Naive thymus-derived CD4-positive, alpha-beta T cell (primary cell): ENCODE results near the gene AMIGO2. TPM values are rescaled to one million over a fixed set of nuclear protein-coding genes. Genes with fewer than 3 reads are reported as not detected.
A peak's percentile ranks its signal among the peaks of the same experiment; 100 is the strongest.

Experiments used
- ATAC-seq: fragments of 150-1000 bp; cut with Tn5 transposase; 2 replicates; pipeline ENCODE4 v1.10.0; 2021; ENCODE audit warnings: mild to moderate bottlenecking, moderate library complexity
- CTCF ChIA-PET: fragments of 350-600 bp; sonication (Branson Sonifier 250); formaldehyde crosslinking; loops from one replicate; lab custom pipeline; 2021; ENCODE audit warnings: antibody characterized with exemption; lab: Charles Lee
- POLR2A ChIA-PET: fragments of 350-600 bp; sonication (Branson Sonifier 250); formaldehyde crosslinking; loops from one replicate; lab custom pipeline; 2021; ENCODE audit warnings: antibody characterized with exemption, inconsistent platforms; lab: Charles Lee
- DNase-seq, 9 donors: peaks; one replicate each; pipeline versions ENCODE4 v3.0.0 to v3.0.0-alpha.2; 2020 to 2022; ENCODE audit warnings: mixed read lengths in 1 of 9
- H3K27ac ChIP-seq: one replicate; pipeline ENCODE4 v1.7.0; 2013; ENCODE audit warnings: mild to moderate bottlenecking, low read depth, low read length, moderate library complexity
- H3K27me3 ChIP-seq, 2 donors: one replicate each; pipeline ENCODE4 v1.7.0; 2013; ENCODE audit warnings: low read length in 2 of 2, mild to moderate bottlenecking in 2 of 2, moderate library complexity in 2 of 2; ENCODE audit not compliant: control insufficient read depth in 2 of 2, insufficient read depth in 2 of 2
- H3K36me3 ChIP-seq, 3 experiments: 1 replicate in 2 of 3; 2 replicates in 1 of 3; pipeline ENCODE4 v1.7.0; 2013; ENCODE audit warnings: low read length in 3 of 3, mild to moderate bottlenecking in 3 of 3, moderate library complexity in 1 of 3; ENCODE audit not compliant: insufficient read depth in 3 of 3, control insufficient read depth in 2 of 3
- H3K4me1 ChIP-seq, 2 donors: one replicate each; pipeline ENCODE4 v1.7.0; 2013; ENCODE audit warnings: low read length in 2 of 2, mild to moderate bottlenecking in 2 of 2, moderate library complexity in 1 of 2; ENCODE audit not compliant: control insufficient read depth in 2 of 2, insufficient read depth in 2 of 2
- H3K4me3 ChIP-seq: 2 replicates; pipeline ENCODE4 v1.7.0; 2013; ENCODE audit warnings: mild to moderate bottlenecking, low read length
- H3K9me3 ChIP-seq, 3 experiments: 1 replicate in 2 of 3; 2 replicates in 1 of 3; pipeline ENCODE4 v1.7.0; 2013; ENCODE audit warnings: low read length in 3 of 3; ENCODE audit not compliant: control insufficient read depth in 2 of 3
- H3K27ac Mint-ChIP-seq, 9 donors: one replicate each; pipeline ENCODE4 v1.8.0; 2020 to 2022; ENCODE audit warnings: mixed read lengths in 9 of 9, mild to moderate bottlenecking in 8 of 9, moderate library complexity in 5 of 9, inconsistent platforms in 2 of 9
- H3K27me3 Mint-ChIP-seq, 5 donors: one replicate each; pipeline ENCODE4 v1.8.0; 2021 to 2022; ENCODE audit warnings: mixed read lengths in 5 of 5, mild to moderate bottlenecking in 1 of 5
- H3K36me3 Mint-ChIP-seq, 5 donors: one replicate each; pipeline ENCODE4 v1.8.0; 2020 to 2022; ENCODE audit warnings: mixed read lengths in 5 of 5, mild to moderate bottlenecking in 3 of 5, inconsistent platforms in 1 of 5
- H3K4me1 Mint-ChIP-seq, 7 donors: one replicate each; pipeline ENCODE4 v1.8.0; 2020 to 2022; ENCODE audit warnings: mixed read lengths in 7 of 7, mild to moderate bottlenecking in 3 of 7, inconsistent platforms in 1 of 7
- H3K4me3 Mint-ChIP-seq, 10 donors: one replicate each; pipeline ENCODE4 v1.8.0; 2020 to 2022; ENCODE audit warnings: mild to moderate bottlenecking in 10 of 10, mixed read lengths in 10 of 10, moderate library complexity in 6 of 10, inconsistent platforms in 2 of 10
- H3K9me3 Mint-ChIP-seq, 11 donors: one replicate each; pipeline ENCODE4 v1.8.0; 2020 to 2022; ENCODE audit warnings: mixed read lengths in 11 of 11, mild to moderate bottlenecking in 4 of 11, inconsistent platforms in 1 of 11, moderate library complexity in 1 of 11
- intact Hi-C, 2 donors: fragments of 100-400 bp; cut with micrococcal nuclease; formaldehyde crosslinking; loops; one replicate each; pipeline ENCODE4 v1.15.1; 2023
- polyA plus RNA-seq, 2 donors: library from polyadenylated mRNA; unstranded; fragments of 300-500 nt; fragmentation: Illumina TruSeq; gene quantifications; one replicate each; pipeline ENCODE4 v1.2.3, GENCODE V29; 2021
- total RNA-seq, 6 experiments: library from RNA in 5 of 6; stranded (reverse) in 5 of 6; gene quantifications; 1 replicate in 5 of 6; 2 replicates in 1 of 6; pipeline ENCODE4 v1.2.3 and lab custom pipeline; 2021 to 2026

AMIGO2 gene
- total and polyA plus RNA-seq, 7 experiments from 2014 or later = 6.8 to 30.4 (median 13.4) TPM

DNA sequence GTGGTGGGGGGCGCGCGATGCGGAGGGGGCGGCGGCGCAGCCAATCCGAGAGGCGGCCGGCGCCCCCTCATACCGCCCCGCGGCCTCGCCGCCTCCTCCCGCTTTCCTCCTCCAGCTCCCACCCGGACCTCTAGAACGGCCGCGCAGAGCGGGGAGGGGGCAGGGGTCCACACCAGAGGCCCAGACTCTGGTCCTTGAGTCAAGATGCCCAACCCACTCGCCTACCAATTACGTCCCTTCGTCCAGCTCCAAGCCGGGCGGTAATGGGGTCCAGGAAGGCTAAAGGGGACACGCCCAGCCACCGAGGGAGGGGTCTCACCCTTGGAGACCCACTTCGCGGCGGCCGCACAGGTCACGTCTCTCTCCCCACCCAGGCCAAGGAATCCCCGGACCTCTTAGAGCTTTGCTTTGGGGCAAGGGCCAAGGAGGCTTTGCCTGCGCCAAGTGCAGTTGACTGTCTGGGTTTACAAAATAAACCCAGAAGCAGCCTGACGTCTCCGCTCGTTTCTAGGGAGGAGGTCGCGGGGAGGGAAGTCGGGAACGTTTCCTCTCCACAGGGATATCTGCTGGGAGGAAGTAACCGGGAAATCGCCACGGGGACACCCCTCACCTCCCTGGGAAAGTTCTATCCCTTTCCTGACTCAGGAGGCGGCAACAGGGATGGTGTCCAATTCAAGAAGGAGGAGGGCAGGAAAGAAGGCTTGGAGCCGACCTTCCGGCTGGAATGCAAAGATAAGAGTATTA lies 394 bp upstream of the AMIGO2 start:
- POLR2A ChIA-PET = interaction anchor here (0.7 to 5.9 kb wide), 17 partner anchors 10 to 317 kb away, joined by 3 to 58 read pairs (median 6); no protein-coding TSS in a partner anchor
- peak overlapping the region; percentile 85 to 99 (median 96) for H3K27ac Mint-ChIP-seq
- H3K4me1 ChIP-seq = peaks cover 45 to 52% of the 10 kb centered on the region in 2 donors
- H3K36me3 Mint-ChIP-seq = peaks cover 0 to 13% (median 4%) of the 10 kb centered on the region in 5 donors
- DNase-seq (peak in 7 of 9 donors; percentile 23 to 62 (median 33)), ATAC-seq (peak; percentile 38)
- peak overlapping the region; percentile 80 for H3K27ac ChIP-seq
- intact Hi-C loops = loop anchor here (1.0 to 5.0 kb wide), 11 partner anchors 47 to 328 kb away; no protein-coding TSS in a partner anchor
- peak overlapping the region; percentile 84 for H3K4me3 ChIP-seq
- H3K4me3 Mint-ChIP-seq = peak overlapping the region; percentile 85 to 100 (median 96)
- H3K4me1 Mint-ChIP-seq = peaks cover 48 to 85% (median 81%) of the 10 kb centered on the region in 7 donors
- H3K27me3 ChIP-seq = no peaks in the 10 kb centered on the region
- H3K36me3 ChIP-seq = peaks cover 0 to 7% (median 0%) of the 10 kb centered on the region in 3 experiments
- peaks cover 0 to 3% (median 0%) of the 10 kb centered on the region in 11 donors for H3K9me3 Mint-ChIP-seq
- no peaks in the 10 kb centered on the region for H3K9me3 ChIP-seq
- no peaks in the 10 kb centered on the region for H3K27me3 Mint-ChIP-seq
- CTCF ChIA-PET = interaction anchor here (0.8 to 3.3 kb wide), 8 partner anchors 10 to 317 kb away, joined by 3 to 12 read pairs (median 4); no protein-coding TSS in a partner anchor

DNA sequence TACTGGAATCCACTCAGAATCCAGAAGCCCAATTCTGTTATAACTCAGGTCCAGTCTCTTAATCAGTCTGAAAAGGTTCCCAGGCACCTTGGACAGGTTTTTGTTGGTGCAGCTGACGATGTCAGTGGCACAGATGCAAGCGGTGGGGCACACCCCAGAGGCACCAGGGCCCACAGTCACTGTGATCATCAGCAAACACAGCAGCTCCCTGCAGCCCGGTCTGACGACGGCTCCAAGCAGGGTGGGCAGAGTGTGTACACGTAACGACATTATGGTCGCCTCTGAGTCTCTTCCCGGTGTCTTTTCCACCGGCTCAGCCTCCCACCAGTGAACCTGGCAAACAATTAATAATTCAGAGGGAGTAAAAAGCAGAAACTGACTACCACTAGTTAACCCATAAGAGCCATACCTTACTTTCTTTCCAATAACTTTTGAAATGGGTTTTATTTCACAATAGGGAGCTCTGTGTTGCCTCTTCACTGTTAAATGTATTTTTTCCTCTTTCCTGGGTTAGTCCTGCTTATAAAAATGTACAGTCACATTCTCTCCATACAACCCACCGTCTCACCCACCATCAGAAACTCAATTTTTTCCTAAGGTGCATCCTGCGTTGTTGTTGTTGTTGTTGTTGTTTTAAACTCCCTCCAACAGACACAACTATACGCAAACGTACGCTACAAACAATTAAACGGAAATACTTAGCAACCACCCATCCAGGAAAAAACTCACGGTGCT lies 859 bp downstream of the AMIGO2 start:
- peaks cover 0 to 13% (median 4%) of the 10 kb centered on the region in 5 donors for H3K36me3 Mint-ChIP-seq
- ChIA-PET CTCF (interaction anchor here (0.5 to 3.3 kb wide), 11 partner anchors 9 to 608 kb away, joined by 3 to 12 read pairs (median 5); no protein-coding TSS in a partner anchor), POLR2A (interaction anchor here (0.6 to 5.9 kb wide), 19 partner anchors 8 to 1120 kb away, joined by 3 to 58 read pairs (median 6); no protein-coding TSS in a partner anchor)
- Histone ChIP-seq H3K36me3 (peaks cover 0 to 7% (median 0%) of the 10 kb centered on the region in 3 experiments), H3K27ac (peak overlapping the region; percentile 75), H3K4me1 (peaks cover 33 to 41% of the 10 kb centered on the region in 2 donors), H3K27me3 (no peaks in the 10 kb centered on the region), H3K4me3 (peak overlapping the region; percentile 63), H3K9me3 (no peaks in the 10 kb centered on the region)
- ATAC-seq (peak; percentile 65), DNase-seq (peak in 8 of 9 donors; percentile 25 to 48 (median 37))
- intact Hi-C loops = loop anchor here (1.0 to 2.0 kb wide), 9 partner anchors 46 to 329 kb away; no protein-coding TSS in a partner anchor
- H3K4me1 Mint-ChIP-seq = peaks cover 40 to 77% (median 68%) of the 10 kb centered on the region in 7 donors
- H3K27me3 Mint-ChIP-seq = no peaks in the 10 kb centered on the region
- H3K9me3 Mint-ChIP-seq = peaks cover 0 to 3% (median 0%) of the 10 kb centered on the region in 11 donors
- H3K4me3 Mint-ChIP-seq = peak overlapping the region; percentile 89 to 99 (median 94)
- peak overlapping the region; percentile 86 to 98 (median 92) for H3K27ac Mint-ChIP-seq

DNA sequence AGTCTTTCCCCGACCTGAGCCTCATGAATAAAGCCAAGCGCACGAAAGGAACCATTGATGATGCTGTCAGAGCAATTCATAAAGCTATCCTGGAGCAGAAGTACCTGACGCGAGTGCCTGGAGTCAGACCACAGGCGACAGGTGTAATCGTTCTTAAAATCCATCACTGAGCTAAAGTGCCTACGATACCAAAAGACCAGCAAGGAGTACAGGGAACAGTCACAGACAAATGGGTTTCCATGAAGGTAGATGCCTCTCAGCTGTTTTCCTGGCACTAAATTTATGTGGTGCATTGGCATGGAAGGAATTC lies 1.7 kb downstream of the AMIGO2 start:
- Mint-ChIP-seq H3K27ac (peak overlapping the region; percentile 11 to 98 (median 75)), H3K4me1 (peaks cover 32 to 69% (median 60%) of the 10 kb centered on the region in 7 donors), H3K4me3 (peak overlapping the region; percentile 70 to 99 (median 94)), H3K9me3 (peaks cover 0 to 3% (median 0%) of the 10 kb centered on the region in 11 donors), H3K27me3 (no peaks in the 10 kb centered on the region), H3K36me3 (peaks cover 0 to 13% (median 4%) of the 10 kb centered on the region in 5 donors)
- DNase-seq (no peak), ATAC-seq (no peak)
- Histone ChIP-seq H3K4me3 (peak overlapping the region; percentile 63), H3K9me3 (no peaks in the 10 kb centered on the region), H3K27me3 (no peaks in the 10 kb centered on the region), H3K36me3 (peaks cover 0 to 7% (median 0%) of the 10 kb centered on the region in 3 experiments), H3K27ac (peak overlapping the region; percentile 42), H3K4me1 (peaks cover 25 to 32% of the 10 kb centered on the region in 2 donors)
- ChIA-PET CTCF (interaction anchor here (1.0 to 3.3 kb wide), 5 partner anchors 114 to 326 kb away, joined by 3 to 12 read pairs (median 5); no protein-coding TSS in a partner anchor), POLR2A (interaction anchor here (0.7 to 5.9 kb wide), 12 partner anchors 8 to 243 kb away, joined by 3 to 58 read pairs (median 16); no protein-coding TSS in a partner anchor)
- intact Hi-C loops = loop anchor here in 1 of 2 donors (2.0 kb wide), 2 partner anchors 45 to 67 kb away; no protein-coding TSS in a partner anchor

DNA sequence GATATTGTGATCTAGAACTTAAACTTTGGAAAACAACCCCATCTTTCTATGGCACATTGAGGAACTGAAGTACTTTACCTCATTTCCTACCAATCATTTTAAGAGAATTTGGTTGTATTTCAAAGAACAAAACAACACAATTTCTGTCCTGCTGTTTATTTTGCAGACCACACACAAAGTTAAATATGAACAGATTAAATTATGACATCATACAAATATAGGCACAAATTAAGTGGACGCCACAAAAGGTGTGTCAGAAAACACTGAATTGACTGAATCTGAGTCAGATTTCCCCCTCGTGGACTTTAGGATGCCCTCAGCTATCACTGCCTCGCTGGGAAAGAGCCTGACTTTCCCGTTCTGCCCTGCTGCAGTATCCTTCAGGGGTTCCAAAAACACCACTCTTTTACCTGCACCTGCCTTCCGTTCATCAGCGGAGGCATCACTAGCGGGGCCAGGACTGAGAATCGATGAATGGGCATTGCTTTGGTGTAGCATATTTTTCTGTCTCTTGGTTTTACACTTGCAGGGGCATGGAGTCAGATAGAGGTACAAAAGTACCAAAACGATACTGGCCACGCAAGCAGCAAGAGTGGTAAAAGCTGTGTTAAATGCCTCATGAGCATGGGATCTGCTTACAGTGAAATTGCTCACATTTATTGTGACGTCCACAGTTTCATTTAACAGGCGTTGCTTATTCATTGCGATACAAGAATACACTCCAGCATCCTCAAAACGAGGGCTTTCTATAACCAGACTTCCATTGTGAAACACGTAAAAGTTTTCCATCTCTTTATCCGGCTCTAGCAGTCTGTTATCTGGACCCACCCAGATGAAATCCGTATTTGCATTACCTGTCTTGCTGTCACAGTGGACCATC lies 2.3 kb downstream of the AMIGO2 start:
- no peaks in the 10 kb centered on the region for H3K9me3 ChIP-seq
- peaks cover 28 to 63% (median 54%) of the 10 kb centered on the region in 7 donors for H3K4me1 Mint-ChIP-seq
- H3K4me3 ChIP-seq = peak overlapping the region; percentile 63
- POLR2A ChIA-PET = interaction anchor here (0.9 to 5.9 kb wide), 8 partner anchors 8 to 243 kb away, joined by 3 to 58 read pairs (median 15); no protein-coding TSS in a partner anchor
- peak overlapping the region; percentile 70 to 99 (median 94) for H3K4me3 Mint-ChIP-seq
- H3K36me3 Mint-ChIP-seq = peaks cover 0 to 13% (median 4%) of the 10 kb centered on the region in 5 donors
- H3K27ac Mint-ChIP-seq = peak overlapping the region; percentile 11 to 98 (median 75)
- no peak for ATAC-seq
- H3K27me3 Mint-ChIP-seq = no peaks in the 10 kb centered on the region
- CTCF ChIA-PET = interaction anchor here (1.0 kb wide), 1 partner anchor 326 kb away, joined by 4 read pairs; no protein-coding TSS in a partner anchor
- H3K36me3 ChIP-seq = peaks cover 0 to 7% (median 0%) of the 10 kb centered on the region in 3 experiments
- peaks cover 21 to 31% of the 10 kb centered on the region in 2 donors for H3K4me1 ChIP-seq
- intact Hi-C loops = loop anchor here in 1 of 2 donors (2.0 kb wide), 2 partner anchors 45 to 67 kb away; no protein-coding TSS in a partner anchor
- no peak for DNase-seq
- H3K27me3 ChIP-seq = no peaks in the 10 kb centered on the region
- H3K9me3 Mint-ChIP-seq = peaks cover 0 to 3% (median 0%) of the 10 kb centered on the region in 11 donors
- H3K27ac ChIP-seq = peak overlapping the region; percentile 42

DNA sequence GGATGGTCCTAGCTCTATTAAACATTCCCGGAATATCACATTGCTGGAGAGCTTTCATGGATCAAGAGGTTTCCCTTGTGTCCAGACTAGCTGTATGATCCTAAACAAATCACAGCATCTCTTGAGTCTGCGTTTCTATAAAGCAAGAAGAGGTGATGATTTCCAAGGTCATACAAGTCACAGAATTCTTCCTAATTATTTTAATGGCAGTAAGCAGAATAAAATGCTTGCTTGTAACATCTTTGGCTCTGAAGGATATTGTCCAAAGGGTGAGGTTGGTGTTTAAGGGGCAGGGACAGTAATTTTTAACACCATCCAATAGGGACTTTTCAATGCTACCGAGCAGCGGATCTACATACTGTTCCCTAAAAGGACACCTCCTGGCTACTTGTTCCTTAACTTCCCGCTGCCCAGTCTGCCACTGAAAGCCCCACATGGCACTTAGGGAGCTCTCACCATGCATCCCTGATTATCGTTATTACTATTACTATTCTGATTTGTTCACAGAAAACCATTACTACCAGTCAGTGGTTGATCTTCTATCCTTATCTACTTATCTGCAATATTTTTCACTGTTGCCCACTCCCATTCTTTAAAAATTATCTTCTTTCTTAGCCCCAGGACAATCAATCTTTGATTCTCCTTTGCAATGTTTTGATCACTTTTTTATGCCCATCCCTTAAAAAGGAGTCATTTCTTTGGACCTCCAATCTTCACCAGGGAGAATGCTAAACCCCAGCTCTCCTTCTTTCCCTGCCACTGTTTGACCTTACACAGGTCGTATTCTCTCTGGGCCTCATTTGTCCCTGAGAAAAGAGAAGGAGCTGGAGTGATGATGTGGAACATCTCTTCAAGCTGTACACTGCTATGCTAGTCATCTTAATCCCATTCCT lies 4.3 kb downstream of the AMIGO2 start:
- no peak overlapping the region for H3K4me3 Mint-ChIP-seq
- no peaks in the 10 kb centered on the region for H3K9me3 ChIP-seq
- CTCF ChIA-PET = interaction anchor here (0.6 kb wide), 1 partner anchor 31 kb away, joined by 3 read pairs; no protein-coding TSS in a partner anchor
- ATAC-seq (no peak), DNase-seq (no peak)
- H3K36me3 ChIP-seq = peaks cover 0 to 6% (median 0%) of the 10 kb centered on the region in 3 experiments
- peaks cover 16 to 22% of the 10 kb centered on the region in 2 donors for H3K4me1 ChIP-seq
- H3K36me3 Mint-ChIP-seq = peaks cover 0 to 13% (median 4%) of the 10 kb centered on the region in 5 donors
- intact Hi-C loops = no loop called here
- H3K27me3 Mint-ChIP-seq = no peaks in the 10 kb centered on the region
- POLR2A ChIA-PET = interaction anchor here (0.7 to 1.6 kb wide), 3 partner anchors 138 to 231 kb away, joined by 3 to 4 read pairs (median 3); no protein-coding TSS in a partner anchor
- H3K27ac Mint-ChIP-seq = no peak overlapping the region
- no peaks in the 10 kb centered on the region for H3K9me3 Mint-ChIP-seq
- H3K4me1 Mint-ChIP-seq = peaks cover 17 to 49% (median 40%) of the 10 kb centered on the region in 7 donors
- H3K27ac ChIP-seq = no peak overlapping the region
- no peaks in the 10 kb centered on the region for H3K27me3 ChIP-seq
- no peak overlapping the region for H3K4me3 ChIP-seq
